Measurements from ENCODE around the gene TXNL4B.
"Not testable (repeated sequence)": the region's sequence is repeated elsewhere in the genome, so short reads cannot be mapped to it uniquely, and the experiment has no call there.

TXNL4B gene

DNA sequence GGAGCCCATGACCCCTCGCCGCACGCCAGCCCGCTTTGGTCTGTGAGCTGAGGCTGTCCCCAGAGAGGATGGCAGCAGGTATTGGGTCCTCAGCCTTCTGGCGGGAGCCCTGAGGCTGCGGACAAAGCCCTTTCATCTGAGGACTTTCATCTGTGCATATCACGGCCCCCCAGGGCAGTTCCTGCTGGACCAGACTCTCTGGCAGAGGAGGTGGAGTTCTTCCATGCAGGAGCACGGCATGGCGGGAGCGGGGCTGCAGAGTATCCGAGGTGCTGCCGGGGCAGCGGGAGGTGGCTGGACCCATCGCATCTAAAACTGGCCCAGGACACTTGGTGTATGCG, 19.0 kb upstream of the TXNL4B start:
- no peak for DNase-seq (ENCODE audit: low spot score)

DNA sequence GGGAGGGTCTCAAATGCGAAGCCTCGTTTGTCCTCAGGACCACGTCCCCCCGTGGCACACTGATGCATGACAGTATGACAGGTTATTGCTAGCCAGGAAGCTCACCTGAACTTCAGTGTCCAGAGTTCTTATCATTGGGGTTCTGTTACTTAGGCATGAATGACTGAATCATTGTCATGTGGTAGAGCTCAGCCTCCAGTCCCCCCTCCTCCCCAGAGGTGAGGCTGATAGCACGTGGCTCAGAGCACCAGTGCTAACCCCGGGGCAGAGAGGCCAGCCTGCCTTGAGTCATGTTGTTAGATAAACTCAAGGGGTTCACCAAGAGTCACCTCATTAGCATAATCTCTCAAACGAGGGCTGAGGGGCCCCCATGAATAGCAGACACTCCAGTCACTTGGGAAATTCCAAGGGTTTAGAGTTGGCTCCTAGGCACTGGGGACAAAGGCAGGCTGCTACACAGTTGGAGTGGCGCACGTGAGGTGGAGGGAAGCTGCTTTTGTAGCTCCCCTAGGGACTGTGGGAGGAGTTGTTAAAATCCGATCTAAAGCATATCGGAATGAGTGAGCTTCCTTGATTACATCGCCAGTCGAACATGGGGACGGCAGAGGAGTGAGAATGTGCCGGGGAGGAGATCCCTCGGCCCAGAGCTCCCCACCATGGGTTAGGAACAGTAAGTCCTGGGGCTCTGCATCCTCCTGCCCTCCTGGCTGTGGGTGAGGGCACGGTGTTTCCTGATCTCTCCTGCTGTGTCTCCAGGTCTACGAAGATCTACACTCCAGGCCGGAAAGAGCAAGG, 18.4 kb upstream of the TXNL4B start:
- DNase-seq (ENCODE audit: low spot score), result no peak

DNA sequence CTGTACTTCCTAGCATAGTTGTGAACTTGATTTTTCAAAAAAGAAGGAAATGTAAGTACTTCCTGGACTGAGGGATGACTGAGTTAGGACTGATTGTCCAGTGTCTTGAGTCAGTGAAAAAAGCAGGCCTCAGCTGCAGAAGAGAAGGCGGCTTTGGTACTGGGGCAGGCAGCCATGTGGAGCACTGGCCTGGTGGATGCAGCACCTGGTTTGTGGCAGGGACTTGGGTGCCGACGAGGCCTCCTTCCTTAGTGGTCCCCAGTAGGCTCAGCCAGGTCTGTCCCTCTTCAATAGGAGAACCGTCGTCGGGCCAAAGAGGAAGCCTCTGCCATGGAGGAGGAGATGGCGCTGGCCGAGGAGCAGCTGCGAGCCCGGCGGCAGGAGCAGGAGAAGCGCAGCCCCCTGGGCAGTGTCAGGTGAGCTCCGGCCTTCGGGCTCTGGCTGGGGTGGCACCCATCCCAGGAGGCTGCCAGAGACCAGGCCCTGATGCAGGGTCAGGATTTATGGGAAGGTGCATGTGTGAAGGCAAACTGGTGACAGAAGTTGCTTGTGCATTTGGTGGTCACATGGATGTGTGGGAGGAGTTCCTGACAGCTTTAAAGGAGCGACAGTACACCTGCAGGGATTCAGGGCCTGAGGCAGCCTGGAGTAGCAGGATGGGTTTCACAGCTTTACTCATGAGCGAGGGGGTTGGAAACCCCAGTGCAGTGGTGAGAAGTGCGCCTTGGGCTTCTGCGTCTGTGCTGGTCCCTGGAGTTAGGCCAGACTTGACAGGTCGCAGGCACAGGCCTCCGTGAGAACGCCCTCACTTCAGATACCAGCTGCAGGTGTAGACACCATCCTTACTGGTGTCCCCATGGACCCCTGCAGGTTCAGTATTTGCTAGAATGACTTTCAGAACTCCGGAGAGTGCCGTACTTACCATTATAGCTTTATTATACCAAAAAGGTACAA, 17.5 kb upstream of the TXNL4B start:
- no peak for DNase-seq (ENCODE audit: low spot score)

DNA sequence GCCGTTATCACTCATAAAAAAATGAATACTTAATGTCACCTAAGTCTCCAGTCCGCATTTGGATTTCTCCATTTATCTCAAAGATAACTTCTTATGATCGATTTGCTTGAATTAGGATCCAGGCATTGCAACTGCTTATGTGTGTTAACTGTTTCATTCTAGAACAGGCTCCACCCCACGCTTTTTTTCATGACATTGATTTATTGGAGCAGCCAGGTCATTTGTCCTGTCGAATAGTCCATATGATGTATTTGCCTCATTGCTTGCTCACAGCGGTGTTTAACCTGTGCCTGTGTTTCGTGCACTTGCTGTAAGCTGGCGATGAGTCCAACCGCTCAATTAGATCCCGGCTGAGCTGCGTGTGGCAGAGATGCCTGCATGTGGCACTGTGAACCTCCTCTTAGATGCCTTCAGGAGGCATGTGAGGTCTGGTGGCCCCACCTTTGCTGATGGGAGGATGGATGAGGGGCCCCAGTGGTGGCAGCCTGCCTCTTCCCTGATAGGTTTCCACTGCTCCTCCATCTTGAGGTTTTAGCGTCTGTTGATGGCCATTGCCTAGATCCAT, 16.6 kb upstream of the TXNL4B start:
- DNase-seq (ENCODE audit: low spot score), result no peak

DNA sequence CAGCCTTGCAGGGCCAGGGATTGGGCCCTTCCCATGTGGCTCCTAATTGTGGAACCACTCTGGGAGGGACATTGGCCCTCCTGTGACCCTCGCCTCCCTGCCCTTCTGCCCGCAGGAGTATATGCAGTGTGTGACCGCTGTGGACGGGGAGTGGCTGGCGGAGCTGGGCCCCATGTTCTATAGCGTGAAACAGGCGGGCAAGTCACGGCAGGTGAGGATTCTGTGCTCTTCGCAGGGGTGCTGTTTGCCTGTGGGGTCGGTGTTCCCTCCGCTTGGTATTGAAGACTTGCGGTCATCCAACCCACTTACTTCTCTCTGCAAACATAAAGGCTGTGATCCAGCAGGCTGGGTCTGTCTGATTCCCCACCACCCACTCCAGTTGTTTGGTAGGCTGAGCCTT, 15.9 kb upstream of the TXNL4B start:
- no peak for DNase-seq (ENCODE audit: low spot score)

DNA sequence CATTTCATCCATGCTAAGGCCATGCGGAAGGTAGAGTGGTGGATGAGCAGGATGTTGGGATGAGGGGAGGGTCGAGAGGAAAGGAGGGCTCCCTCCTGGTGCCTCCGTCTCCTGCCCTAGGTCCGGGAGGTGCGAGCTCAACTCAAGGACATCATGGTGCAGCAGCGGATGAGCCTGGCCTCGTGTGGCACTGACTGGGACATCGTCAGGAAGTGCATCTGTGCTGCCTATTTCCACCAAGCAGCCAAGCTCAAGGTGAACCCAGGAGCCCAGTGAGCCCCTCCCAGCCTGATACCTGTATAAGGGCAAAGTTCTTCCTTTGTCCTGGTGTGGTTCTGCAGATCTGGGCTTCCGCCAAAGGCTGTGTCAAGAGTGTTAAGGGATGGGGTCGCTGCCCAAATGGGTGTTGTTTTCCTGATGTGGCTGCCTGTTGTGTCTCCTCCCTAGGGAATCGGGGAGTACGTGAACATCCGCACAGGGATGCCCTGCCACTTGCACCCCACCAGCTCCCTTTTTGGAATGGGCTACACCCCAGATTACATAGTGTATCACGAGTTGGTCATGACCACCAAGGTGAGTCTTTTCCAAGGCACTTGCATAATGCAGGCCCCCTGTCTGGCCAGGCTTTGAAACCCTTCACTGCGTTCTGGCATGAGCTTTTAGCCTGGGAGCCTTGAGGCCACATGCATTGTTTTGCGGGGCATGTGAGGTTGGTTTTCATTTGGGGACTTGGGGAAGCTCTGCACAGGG, 15.1 kb upstream of the TXNL4B start:
- DNase-seq (ENCODE audit: low spot score), result no peak

DNA sequence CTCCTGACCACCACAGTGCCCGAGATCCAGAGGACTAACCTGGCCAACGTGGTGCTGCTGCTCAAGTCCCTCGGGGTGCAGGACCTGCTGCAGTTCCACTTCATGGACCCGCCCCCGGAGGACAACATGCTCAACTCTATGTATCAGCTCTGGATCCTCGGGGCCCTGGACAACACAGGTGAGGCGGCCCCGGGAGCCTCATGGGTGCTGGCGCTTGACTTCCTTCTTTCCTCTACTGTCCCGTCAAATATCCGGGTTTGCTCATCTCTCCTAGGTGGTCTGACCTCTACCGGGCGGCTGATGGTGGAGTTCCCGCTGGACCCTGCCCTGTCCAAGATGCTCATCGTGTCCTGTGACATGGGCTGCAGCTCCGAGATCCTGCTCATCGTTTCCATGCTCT, 14.0 kb upstream of the TXNL4B start:
- no peak for DNase-seq (ENCODE audit: low spot score)

DNA sequence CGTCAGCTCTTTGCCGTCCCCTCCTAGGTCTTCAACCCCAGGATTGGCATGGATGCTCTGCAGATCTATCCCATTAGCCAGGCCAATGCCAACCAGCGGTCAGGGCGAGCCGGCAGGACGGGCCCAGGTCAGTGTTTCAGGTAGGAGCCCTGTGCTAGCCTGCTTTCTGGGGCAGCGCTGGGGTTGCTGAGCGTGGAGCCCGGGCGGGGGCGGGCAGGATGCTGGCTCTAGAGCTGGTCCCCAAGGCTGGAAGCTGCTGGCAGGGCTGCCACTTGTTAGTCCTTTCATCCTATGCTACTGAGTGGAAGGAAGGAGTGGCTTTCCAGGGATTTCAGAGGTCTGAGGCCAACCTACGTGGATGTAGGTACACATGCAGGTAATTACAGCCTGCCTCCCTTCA, 12.6 kb upstream of the TXNL4B start:
- no peak for DNase-seq (ENCODE audit: low spot score)

DNA sequence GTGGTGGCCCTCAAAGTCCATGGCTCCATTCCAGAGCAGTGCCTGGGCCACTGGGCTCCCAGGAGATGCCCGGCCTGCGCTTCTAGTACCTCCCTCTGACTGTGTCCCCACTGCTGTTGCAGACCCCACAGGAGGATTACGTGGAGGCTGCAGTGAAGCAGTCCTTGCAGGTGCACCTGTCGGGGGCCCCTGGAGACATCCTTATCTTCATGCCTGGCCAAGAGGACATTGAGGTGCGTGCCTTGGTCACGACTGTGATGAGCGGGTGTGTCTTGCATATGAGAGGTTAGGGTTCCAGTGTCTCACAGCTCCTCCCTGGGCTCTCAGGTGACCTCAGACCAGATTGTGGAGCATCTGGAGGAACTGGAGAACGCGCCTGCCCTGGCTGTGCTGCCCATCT, 11.5 kb upstream of the TXNL4B start:
- DNase-seq (ENCODE audit: low spot score), result no peak

DNA sequence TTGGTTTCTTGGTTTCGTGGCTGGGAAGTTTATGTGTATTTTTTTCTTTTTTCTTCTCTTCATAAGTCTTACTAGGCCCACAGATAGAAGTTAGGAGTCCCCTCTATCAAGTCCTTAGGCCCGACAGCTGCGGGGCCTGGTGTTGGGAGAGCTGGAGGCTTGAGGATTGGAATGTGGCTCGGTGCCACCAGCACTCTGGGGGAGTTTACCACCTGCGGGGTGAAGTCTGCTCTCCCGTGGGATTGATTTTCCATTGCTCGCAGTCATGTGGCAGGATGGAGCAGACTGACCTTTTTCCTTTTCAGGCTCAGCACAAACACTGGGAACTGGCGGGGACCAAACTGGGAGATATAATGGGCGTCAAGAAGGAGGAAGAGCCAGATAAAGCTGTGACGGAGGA, 7.8 kb upstream of the TXNL4B start:
- no peak for DNase-seq (ENCODE audit: low spot score)

DNA sequence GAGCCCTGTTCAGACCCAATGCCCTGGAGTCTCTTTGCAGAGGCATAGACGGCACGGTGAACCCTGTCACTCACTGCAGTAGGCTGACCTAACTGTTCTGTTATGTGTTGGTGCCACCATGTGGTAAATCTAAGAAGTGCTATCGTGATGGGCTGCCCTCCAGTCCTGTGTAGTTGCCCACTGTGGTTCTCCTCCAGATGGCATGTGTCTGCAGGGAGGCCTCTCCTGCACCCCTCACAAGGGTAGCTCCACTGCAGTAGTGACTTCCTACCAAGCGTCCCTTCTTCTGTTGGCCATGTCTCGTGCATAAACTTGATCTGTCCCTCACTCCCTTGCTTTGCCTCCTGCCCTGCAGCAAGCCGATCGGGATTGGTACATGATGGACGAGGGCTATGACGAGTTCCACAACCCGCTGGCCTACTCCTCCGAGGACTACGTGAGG, 6.0 kb upstream of the TXNL4B start:
- peak; percentile 60 for DNase-seq (ENCODE audit: low spot score)

DNA sequence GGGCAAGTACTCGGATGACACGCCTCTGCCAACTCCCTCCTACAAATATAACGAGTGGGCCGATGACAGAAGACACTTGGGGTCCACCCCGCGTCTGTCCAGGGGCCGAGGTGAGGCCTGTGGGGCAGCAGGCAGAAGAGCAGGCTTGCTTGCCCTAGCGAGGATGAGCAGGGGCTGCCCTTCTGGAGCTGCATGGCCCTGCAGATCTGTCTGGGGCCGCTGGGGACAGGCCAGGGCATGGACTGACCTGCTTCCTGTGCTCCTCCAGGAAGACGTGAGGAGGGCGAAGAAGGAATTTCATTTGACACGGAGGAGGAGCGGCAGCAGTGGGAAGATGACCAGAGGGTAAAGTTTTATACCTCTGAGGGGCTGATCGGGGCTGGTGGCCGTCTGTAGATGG, 5.5 kb upstream of the TXNL4B start:
- no peak for DNase-seq (ENCODE audit: low spot score)

DNA sequence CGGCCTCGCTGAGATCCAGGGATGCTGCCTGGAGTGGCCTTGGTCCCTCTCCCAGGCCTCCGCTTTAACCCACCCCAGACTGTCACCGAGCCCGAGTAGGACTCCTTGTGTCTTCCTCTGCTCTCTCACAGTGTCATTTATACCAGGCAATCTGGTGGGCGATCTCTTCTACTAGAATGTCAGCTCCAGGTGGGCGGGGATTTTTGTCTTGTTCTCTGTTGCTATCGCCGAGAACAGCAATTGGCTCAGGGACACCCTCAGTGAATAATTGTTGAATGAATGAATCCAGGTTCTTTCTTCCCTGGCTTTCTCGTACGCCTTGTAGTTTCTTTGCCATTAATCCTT, 818 bp upstream of the TXNL4B start:
- DNase-seq (ENCODE audit: low spot score), result no peak

DNA sequence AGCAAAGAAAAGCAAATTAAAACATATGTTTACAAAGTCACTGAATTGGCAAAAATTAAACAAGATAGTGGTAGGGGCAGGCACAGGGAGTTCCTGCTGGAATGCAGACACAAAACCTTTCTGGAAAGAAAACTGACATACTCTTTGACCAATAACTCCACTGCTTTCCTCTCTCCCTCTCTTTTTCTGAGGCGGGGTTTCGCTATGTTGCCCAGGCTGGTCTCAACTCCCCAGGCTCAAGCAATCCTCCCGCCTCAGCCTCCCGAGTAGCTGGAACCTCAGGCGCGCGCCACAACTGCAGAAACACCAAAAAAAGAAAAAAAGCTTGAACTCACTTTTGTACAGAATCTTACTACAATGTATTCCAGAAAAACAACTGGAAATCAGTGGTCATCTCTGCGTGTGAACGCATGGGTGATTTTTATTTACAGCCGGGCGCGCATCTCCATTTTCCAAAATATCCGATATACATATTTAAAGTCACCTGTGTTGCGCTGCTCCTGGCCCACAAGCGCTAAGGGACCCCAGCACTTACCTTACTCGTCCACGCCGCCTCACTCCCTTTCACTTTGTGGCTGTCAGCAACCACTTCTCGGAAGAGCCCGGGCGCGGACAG, 480 bp downstream of the TXNL4B start:
- DNase-seq (ENCODE audit: low spot score), result peak; percentile 10

DNA sequence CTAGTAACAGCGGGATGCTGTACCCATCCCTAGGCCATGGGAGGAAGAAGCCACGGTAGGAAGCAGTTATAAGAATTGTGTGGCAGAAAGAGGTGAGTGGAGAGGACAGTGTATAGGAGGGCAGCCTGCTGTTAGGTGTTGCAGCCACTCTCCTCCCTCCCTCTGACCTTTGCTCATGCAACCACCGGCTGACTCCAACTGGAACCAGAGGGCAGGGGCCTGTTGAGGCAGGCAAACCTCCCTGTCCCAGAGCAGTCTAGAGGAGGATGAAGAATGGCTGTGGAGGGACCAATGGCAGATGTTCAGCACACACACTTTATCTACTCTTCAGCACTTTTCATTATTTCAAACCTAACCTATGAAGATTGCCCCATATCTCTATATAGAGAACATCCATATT, 2.2 kb downstream of the TXNL4B start:
- no peak for DNase-seq (ENCODE audit: low spot score)

DNA sequence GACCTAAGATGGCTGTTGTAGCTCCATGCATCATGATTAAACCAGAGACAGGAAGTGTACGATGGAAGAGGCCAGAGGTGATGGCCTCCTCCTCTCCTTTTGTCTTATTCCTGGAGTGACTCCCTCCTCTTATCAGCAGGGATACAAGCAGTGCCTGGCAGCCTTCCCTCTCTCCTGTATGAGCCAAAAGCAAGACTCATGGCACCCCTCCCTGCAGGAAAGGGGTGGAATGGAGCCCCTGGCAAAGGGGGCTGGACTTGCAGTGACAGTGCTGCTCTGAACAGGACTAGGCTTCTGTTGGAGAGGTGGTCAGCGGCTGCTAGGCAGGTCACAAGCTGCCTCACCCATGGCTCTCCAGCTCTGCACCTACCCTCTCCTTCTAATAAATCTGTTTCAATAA, 8.4 kb downstream of the TXNL4B start:
- DNase-seq (ENCODE audit: low spot score), result no peak

DNA sequence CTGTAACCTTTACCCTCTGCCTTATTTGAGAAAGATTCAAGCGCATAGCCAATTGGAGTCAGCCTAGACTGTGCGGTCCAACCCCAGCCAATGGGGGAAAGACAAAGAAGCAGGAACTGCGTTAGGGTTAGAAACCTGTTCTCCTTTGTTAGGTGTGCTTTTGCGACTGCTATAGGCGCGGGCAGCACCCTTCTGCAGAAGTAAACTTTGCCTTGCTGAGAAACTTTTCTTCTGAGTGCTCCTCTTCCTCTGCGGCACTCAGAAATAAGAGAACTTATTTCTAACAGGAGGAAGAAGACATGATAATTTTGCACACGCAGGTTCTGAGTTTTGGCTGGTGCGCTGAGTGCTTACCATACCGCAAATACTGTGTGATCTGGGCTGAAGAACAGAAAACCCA, 9.0 kb downstream of the TXNL4B start:
- DNase-seq (ENCODE audit: low spot score), result no peak

DNA sequence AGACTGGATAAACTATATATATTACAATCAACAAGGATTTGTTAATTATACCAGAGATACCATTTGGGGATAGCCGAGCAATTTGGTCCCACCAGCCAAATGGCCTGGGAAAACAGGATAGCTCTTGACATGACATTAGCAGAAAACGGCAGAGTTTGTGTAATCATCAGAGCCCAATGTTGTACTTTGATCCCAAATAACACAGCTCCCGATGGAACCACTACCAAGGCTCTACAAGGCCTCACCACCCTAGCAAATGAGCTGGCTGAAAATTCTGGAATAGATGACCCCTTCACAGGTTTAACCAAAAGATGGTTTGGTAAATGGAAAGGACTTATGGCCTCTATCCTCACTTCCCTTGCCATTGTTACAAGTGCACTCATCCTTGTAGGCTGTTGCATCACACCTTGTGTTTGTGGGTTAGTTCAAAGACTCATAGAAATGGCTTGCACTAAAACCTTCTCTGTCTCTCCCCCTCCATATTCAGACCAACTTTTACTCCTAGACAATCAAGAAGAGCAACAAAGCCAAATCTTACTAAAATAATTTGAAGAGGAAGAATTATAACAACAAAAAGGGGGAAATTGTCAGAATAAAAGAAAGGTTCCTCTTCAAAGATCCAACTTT, 9.5 kb downstream of the TXNL4B start:
- DNase-seq (ENCODE audit: low spot score), result no peak

DNA sequence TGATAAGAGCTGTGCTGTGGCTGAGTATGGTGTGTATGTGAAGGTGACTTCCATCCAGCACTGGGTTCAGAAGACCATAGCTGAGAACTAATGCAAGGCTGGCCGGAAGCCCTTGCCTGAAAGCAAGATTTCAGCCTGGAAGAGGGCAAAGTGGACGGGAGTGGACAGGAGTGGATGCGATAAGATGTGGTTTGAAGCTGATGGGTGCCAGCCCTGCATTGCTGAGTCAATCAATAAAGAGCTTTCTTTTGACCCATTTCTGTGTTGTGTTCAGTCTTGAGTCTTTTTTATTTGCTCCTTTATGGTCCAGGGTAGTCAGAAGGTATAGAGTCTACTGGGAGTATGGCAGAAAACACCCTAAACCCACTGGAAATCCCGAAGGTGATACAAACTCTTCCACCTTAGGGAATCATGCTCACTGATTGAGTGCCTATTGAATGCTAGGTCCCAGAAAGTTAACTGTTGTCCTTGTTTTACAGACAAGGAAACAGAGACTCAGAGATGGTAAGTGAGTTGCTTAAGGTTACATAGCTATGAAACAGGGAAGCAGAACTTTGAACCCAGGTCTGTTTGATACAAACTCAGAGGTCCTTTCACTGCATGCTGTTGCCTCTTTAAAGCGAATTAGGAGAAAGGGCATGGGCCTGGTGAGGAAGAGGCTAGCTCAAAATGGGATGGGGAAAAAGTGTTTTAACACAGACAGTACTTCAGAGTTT, 16.3 kb downstream of the TXNL4B start:
- not testable (repeated sequence) for DNase-seq (ENCODE audit: low spot score)

DNA sequence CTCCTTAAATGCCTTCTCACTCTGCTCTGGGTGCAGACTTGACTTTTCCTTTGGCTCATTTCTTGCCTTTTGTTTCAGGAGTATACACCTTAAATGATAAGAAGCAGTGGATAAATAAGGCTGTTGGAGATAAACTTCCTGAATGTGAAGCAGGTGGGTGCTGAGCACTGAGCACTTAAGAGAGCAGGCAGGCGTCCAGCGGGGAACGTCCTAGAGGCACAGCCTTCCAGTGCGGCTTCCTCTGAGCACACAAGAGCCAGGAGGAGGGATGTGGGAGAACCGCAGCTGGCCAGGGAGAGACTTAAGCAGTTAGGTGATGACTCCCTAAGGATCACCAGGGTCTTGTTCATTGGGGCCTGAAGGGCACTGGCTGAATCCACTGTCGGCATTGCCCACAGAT, 18.4 kb downstream of the TXNL4B start:
- DNase-seq (ENCODE audit: low spot score), result not testable (repeated sequence)
